Neural cell (in vitro differentiated cells): ENCODE data around the gene MTA1.

Experiments
- EP300 ChIP-seq: fragments of 450-650 bp; conservative IDR thresholded peaks from 2 replicates; pipeline ENCODE4 v1.6.1; 2014; ENCODE audit warnings: antibody characterized with exemption, mild to moderate bottlenecking, moderate library complexity; ENCODE audit not compliant: poor library complexity, severe bottlenecking
- EZH2 ChIP-seq: fragments of 200-600, 300-800 bp; shearing (Covaris generic), sonication (generic); IDR thresholded peaks from 2 replicates; pipeline ENCODE4 v1.6.1; 2014; ENCODE audit warnings: antibody characterized with exemption, low read length, borderline replicate concordance, mild to moderate bottlenecking; ENCODE audit not compliant: insufficient read depth, poor library complexity, severe bottlenecking
- POLR2AphosphoS5 ChIP-seq: IDR thresholded peaks from 2 replicates; pipeline ENCODE4 v1.6.1; 2012
- RAD21 ChIP-seq: fragments of 450-650 bp; conservative IDR thresholded peaks from 2 replicates; pipeline ENCODE4 v1.6.1; 2014; ENCODE audit warnings: antibody characterized with exemption, mild to moderate bottlenecking, moderate library complexity
- REST ChIP-seq: IDR thresholded peaks from 2 replicates; pipeline ENCODE4 v1.6.1; 2012; ENCODE audit warnings: borderline replicate concordance
- SMC3 ChIP-seq: fragments of 450-650 bp; conservative IDR thresholded peaks from 2 replicates; pipeline ENCODE4 v1.6.1; 2014; ENCODE audit warnings: antibody characterized with exemption, mild to moderate bottlenecking, moderate library complexity; ENCODE audit not compliant: poor library complexity
- TAF1 ChIP-seq: IDR thresholded peaks from 2 replicates; pipeline ENCODE4 v1.6.1; 2012; ENCODE audit warnings: low read depth
- TF ChIP-seq, protein P1 (sequence below): fragments of 450-650 bp; IDR thresholded peaks from 2 replicates; pipeline ENCODE4 v1.5.1; 2014; ENCODE audit warnings: antibody characterized with exemption, mild to moderate bottlenecking, moderate library complexity; ENCODE audit not compliant: poor library complexity, severe bottlenecking

DNA sequence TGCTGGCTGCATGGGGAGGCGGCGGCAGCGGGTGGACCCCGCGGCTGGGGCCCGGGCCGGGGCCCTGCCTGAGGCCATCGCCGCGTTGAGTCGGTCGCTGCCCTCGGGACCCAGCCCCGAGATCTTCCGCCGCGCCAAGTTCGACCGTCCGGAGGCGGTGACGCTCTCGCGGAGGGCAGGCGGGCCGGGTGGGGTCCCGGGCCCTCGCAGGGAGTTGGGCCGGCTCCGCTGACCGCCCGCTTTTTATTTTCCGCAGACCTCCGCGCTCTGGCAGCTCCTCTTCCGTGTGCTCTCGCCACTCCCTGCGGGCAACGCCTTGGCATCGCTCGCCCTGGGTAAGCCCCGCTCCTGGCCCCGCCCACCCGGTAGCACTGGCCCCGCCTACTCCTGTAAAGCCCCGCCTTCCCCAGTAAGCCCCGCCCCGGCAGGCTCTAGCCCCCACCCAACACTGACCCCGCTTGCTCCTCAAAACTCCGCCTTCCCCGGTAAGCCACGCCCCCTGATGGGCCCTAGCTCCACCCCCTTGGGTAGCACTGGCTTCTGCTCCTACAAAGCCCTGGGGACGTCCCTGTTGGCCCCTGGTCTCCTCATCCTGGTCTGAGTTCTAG lies 71.8 kb downstream of the MTA1 start:
- TF ChIP-seq, protein P1, sequence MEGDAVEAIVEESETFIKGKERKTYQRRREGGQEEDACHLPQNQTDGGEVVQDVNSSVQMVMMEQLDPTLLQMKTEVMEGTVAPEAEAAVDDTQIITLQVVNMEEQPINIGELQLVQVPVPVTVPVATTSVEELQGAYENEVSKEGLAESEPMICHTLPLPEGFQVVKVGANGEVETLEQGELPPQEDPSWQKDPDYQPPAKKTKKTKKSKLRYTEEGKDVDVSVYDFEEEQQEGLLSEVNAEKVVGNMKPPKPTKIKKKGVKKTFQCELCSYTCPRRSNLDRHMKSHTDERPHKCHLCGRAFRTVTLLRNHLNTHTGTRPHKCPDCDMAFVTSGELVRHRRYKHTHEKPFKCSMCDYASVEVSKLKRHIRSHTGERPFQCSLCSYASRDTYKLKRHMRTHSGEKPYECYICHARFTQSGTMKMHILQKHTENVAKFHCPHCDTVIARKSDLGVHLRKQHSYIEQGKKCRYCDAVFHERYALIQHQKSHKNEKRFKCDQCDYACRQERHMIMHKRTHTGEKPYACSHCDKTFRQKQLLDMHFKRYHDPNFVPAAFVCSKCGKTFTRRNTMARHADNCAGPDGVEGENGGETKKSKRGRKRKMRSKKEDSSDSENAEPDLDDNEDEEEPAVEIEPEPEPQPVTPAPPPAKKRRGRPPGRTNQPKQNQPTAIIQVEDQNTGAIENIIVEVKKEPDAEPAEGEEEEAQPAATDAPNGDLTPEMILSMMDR: no peak
- TF ChIP-seq TAF1: no peak
- TF ChIP-seq EZH2: no peak
- TF ChIP-seq EP300: no peak
- no peak for TF ChIP-seq RAD21
- TF ChIP-seq REST: no peak
- no peak for TF ChIP-seq SMC3
- TF ChIP-seq POLR2AphosphoS5: no peak
